Measurements from ENCODE around the gene FUZ. TPM values are rescaled to one million over a fixed set of nuclear protein-coding genes. Genes with fewer than 3 reads are reported as not detected.

Gene FUZ
- total RNA-seq, 1 experiment from 2014 or later = 1.0 TPM

DNA sequence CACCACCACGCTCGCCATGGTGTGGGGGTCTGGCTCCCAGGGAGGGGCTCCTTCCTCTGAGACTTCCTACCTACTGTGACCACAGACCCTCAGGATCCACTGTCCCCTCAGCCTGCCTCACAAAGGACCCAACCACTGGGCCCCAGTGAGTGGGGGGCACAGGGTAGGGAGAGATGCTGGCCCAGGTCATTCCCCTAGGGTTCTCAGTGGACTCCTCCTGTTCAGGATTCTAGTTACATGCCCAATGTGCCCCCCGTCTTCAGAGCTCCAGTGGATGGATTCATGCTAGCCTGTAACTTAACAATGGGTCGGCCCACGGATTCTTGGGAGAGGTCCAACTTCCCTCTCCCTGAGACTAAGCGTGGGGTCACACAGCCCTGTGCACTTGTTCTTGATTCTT is 49.9 kb downstream of the FUZ start, which contains the start of gene TSKS:
Gene TSKS, minus strand, starts transcription at position 77 of the 400 bp plus-strand sequence. Its CDS starts 59 bp downstream, at position 18.
- no peak for DNase-seq (ENCODE audit: extremely low read depth, low read depth)

DNA sequence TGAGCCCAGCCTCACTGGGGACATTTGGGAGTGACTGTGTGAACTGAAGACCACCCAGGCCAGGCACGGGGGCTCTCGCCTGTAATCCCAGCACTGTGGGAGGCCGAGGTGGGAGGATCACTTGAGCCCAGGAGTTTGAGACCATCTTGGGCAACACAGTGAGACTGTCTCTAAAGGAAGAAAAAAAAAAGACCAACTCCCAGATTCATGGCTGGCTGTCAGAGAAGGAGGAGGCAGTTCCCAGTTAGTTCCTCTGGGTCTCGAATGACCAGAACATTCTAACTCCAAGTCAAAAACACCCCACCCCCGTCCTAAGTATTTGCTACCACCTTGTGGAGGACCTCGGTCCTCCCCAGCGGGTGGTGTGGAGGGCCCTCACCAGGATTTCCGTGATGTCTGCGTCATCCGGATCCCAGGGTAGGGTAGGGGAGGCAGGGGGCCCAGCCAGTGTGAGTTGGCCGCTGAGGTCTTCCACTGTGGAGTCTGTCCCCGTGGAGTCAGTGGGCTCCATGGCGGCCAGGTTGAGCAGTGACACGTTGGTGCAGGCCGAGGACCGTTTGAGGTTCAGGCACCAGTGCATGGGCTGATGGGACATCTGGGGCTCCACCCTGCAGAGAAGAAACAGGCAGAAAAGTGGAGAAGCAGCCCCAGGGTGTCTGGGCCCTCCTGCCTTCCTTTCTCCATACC is 51.3 kb downstream of the FUZ start:
- DNase-seq (ENCODE audit: extremely low read depth, low read depth) = no peak

GRCh38 chr19:49761249-49761624 is 51.9 kb downstream of the FUZ start:
- no peak for DNase-seq (ENCODE audit: extremely low read depth, low read depth)

- no peak for DNase-seq (ENCODE audit: extremely low read depth, low read depth)
These were observed 54.8 kb downstream of the FUZ start for GRCh38 chr19:49758292-49758691.

Small RNAs within 50 kb of the gene (small RNA-seq; reads per million reads assigned to genes)
- gene MIR4749 (0.02 to 0.06 reads per million in 2 experiments), gene MIR6799 (0 reads per million in 2 experiments), gene RNU6-841P (0 to 0.06 reads per million in 2 experiments)

Other genes starting within 250 kb of the FUZ start
- 21.8 and 31.8 TPM in 2 replicates for gene NOSIP, start 232.7 kb downstream of the FUZ start, total RNA-seq (2014; rRNA removed; shearing (Covaris generic))
- 0.14 TPM in 1 of 2 replicates, not detected in the other for gene PRRG2, start 232.0 kb downstream of the FUZ start, total RNA-seq (2014; rRNA removed; shearing (Covaris generic))
- gene PRR12, start 222.1 kb downstream of the FUZ start, total RNA-seq (2014; rRNA removed; shearing (Covaris generic)) = 2.1 and 3.0 TPM in 2 replicates
- gene RRAS, start 173.1 kb downstream of the FUZ start, total RNA-seq (2014; rRNA removed; shearing (Covaris generic)) = 17.2 and 19.6 TPM in 2 replicates
- 8.3 and 12.3 TPM in 2 replicates for gene SCAF1, start 171.1 kb downstream of the FUZ start, total RNA-seq (2014; rRNA removed; shearing (Covaris generic))
- gene IRF3, start 147.4 kb downstream of the FUZ start, total RNA-seq (2014; rRNA removed; shearing (Covaris generic)) = 36.5 and 38.0 TPM in 2 replicates
- 16.4 and 17.5 TPM in 2 replicates for gene BCL2L12, start 147.4 kb downstream of the FUZ start, total RNA-seq (2014; rRNA removed; shearing (Covaris generic))
- 228 and 254 TPM in 2 replicates for gene PRMT1, start 136.0 kb downstream of the FUZ start, total RNA-seq (2014; rRNA removed; shearing (Covaris generic))
- 3.1 and 3.2 TPM in 2 replicates for gene ADM5, start 123.7 kb downstream of the FUZ start, total RNA-seq (2014; rRNA removed; shearing (Covaris generic))
- gene CPT1C, start 122.2 kb downstream of the FUZ start, total RNA-seq (2014; rRNA removed; shearing (Covaris generic)) = 1.7 and 2.2 TPM in 2 replicates
- gene TSKS, start 50.0 kb downstream of the FUZ start, total RNA-seq (2014; rRNA removed; shearing (Covaris generic)) = not detected in 2 replicates
- gene AP2A1, start 46.3 kb downstream of the FUZ start, total RNA-seq (2014; rRNA removed; shearing (Covaris generic)) = 25.6 and 29.1 TPM in 2 replicates
- 12.5 and 13.4 TPM in 2 replicates for gene MED25, start 5.0 kb upstream of the FUZ start, total RNA-seq (2014; rRNA removed; shearing (Covaris generic))
- gene PTOV1, start 37.9 kb upstream of the FUZ start, total RNA-seq (2014; rRNA removed; shearing (Covaris generic)) = 24.9 and 25.8 TPM in 2 replicates
- 22.3 and 31.4 TPM in 2 replicates for gene PNKP, start 54.3 kb upstream of the FUZ start, total RNA-seq (2014; rRNA removed; shearing (Covaris generic))
- gene AKT1S1, start 64.1 kb upstream of the FUZ start, total RNA-seq (2014; rRNA removed; shearing (Covaris generic)) = 16.2 and 17.0 TPM in 2 replicates
- 6.9 and 9.5 TPM in 2 replicates for gene TBC1D17, start 64.4 kb upstream of the FUZ start, total RNA-seq (2014; rRNA removed; shearing (Covaris generic))
- not detected in 2 replicates for gene IL4I1, start 83.6 kb upstream of the FUZ start, total RNA-seq (2014; rRNA removed; shearing (Covaris generic))
- gene ATF5, start 115.9 kb upstream of the FUZ start, total RNA-seq (2014; rRNA removed; shearing (Covaris generic)) = 21.7 and 22.5 TPM in 2 replicates
- 20.5 and 22.3 TPM in 2 replicates for gene NUP62, start 116.2 kb upstream of the FUZ start, total RNA-seq (2014; rRNA removed; shearing (Covaris generic))
- gene SIGLEC11, start 147.9 kb upstream of the FUZ start, total RNA-seq (2014; rRNA removed; shearing (Covaris generic)) = not detected in 2 replicates
- gene VRK3, start 212.1 kb upstream of the FUZ start, total RNA-seq (2014; rRNA removed; shearing (Covaris generic)) = 17.8 and 19.4 TPM in 2 replicates
- gene ZNF473, start 212.7 kb upstream of the FUZ start, total RNA-seq (2014; rRNA removed; shearing (Covaris generic)) = 9.3 and 9.5 TPM in 2 replicates

All from NCI-H460 (cell line).